GDM1 (cell line): Measurements from ENCODE around the gene PCYT2.

Source experiments
- DNase-seq: peaks from one replicate; lab custom pipeline; 2025; lab: John Stamatoyannopoulos, UW

PCYT2 gene

GRCh38 chr17:81912441-81913309, 1.5 kb upstream of the PCYT2 start:
- DNase-seq: no peak

GRCh38 chr17:81911969-81912368, 770 bp upstream of the PCYT2 start:
- no peak for DNase-seq

- no peak for DNase-seq
These were observed 341 bp downstream of the PCYT2 start for GRCh38 chr17:81910840-81911276.

GRCh38 chr17:81909966-81910839, 996 bp downstream of the PCYT2 start:
- no peak for DNase-seq

GRCh38 chr17:81909231-81909630, 2.0 kb downstream of the PCYT2 start:
- no peak for DNase-seq

- DNase-seq: no peak
These were observed 2.4 kb downstream of the PCYT2 start for GRCh38 chr17:81908793-81909192.

- DNase-seq: no peak
These were observed 3.7 kb downstream of the PCYT2 start for GRCh38 chr17:81907219-81908145.

GRCh38 chr17:81906476-81907218, 4.6 kb downstream of the PCYT2 start:
- no peak for DNase-seq

- DNase-seq: no peak
These were observed 5.2 kb downstream of the PCYT2 start for GRCh38 chr17:81905993-81906392.

- DNase-seq: no peak
These were observed 5.7 kb downstream of the PCYT2 start for GRCh38 chr17:81905424-81905875.

- no peak for DNase-seq
These were observed 6.4 kb downstream of the PCYT2 start for GRCh38 chr17:81904600-81905423.

- no peak for DNase-seq
These were observed 7.2 kb downstream of the PCYT2 start for GRCh38 chr17:81903896-81904599.

- DNase-seq: no peak
These were observed 7.8 kb downstream of the PCYT2 start for GRCh38 chr17:81903415-81903831.

- no peak for DNase-seq
These were observed 8.4 kb downstream of the PCYT2 start for GRCh38 chr17:81902653-81903414.

GRCh38 chr17:81902023-81902652, 9.1 kb downstream of the PCYT2 start, which contains the start of gene NPB:
NPB (plus strand) TSS chr17:81902238; CDS start chr17:81902278, 40 bp downstream.
- DNase-seq: no peak

- no peak for DNase-seq
These were observed 9.8 kb downstream of the PCYT2 start for GRCh38 chr17:81901167-81902022.

- no peak for DNase-seq
These were observed 10.9 kb downstream of the PCYT2 start for GRCh38 chr17:81900181-81900820.
